NCI-H2029 (cell line): ENCODE results near the gene ABTB2.
"Not testable (repeated sequence)": the region's sequence is repeated elsewhere in the genome, so short reads cannot be mapped to it uniquely, and the experiment has no call there.

ENCODE experiments used
- DNase-seq: peaks from one replicate; lab custom pipeline; 2025; lab: John Stamatoyannopoulos, UW

The ABTB2 gene

DNA sequence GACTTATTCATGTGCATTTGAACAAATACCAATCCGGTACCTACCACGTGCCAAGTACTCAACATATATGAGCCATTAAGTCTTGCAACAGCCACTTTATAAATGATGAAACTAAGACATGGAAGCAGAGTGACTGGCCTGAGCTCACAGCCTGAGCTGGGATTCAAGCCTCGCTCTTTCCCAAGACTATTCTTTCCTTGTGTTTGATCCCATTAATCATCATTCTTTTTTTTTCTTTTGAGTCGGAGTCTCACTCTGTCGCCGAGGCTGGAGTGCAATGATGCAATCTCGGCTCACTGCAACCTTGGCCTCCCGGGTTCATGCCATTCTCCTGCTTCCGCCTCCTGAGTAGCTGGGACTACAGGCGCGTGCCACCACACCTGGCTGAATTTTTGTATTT, 119.3 kb downstream of the ABTB2 start:
- DNase-seq = no peak

GRCh38 chr11:34236572-34236971, 121.2 kb downstream of the ABTB2 start:
- DNase-seq = no peak

DNA sequence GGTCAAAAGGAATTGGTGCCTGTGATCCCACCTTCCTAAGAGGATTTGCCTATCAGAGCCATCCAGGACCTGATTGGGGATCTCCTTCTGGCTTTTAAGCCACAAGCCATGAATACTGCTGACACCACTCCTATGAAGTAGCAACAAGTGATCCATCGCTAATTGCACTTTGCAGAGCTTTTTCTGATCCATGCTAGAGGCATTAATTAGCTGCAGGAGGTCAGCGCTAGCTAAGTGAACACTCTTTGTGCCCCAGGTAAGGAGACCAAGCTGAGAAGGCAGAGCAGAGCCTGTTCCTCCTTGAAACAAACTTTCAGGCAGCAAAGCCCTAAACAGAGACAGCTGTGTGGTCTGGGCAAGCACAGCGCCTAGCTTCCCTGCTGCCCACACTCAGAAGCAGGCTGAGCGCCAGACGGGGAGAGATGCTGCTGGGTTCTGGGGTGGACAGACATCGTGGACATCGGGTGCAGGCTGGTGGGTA, 122.2 kb downstream of the ABTB2 start:
- DNase-seq = no peak

- DNase-seq = no peak
Observed at GRCh38 chr11:34235189-34235588, 122.6 kb downstream of the ABTB2 start.

GRCh38 chr11:34234086-34234740, 123.6 kb downstream of the ABTB2 start:
- DNase-seq = no peak

DNA sequence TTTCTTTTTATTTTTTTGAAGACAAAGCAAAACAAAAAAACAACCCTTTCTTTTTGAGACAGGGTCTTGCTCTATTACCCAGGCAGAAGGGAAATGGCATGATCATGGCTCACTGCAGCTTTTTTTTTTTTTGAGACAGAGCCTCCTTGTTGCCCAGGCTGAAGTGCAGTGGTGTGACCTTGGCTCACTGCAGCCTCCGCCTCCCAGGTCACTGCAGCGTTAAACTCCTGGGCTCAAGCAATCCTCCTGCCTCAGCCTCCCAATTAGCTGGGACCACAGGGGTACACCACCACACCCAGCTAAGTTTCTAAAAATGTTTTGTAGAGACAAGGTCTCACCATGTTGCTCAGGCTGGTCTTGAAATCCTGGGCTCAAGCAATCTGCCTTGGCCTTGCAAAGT, 124.6 kb downstream of the ABTB2 start:
- no peak for DNase-seq

DNA sequence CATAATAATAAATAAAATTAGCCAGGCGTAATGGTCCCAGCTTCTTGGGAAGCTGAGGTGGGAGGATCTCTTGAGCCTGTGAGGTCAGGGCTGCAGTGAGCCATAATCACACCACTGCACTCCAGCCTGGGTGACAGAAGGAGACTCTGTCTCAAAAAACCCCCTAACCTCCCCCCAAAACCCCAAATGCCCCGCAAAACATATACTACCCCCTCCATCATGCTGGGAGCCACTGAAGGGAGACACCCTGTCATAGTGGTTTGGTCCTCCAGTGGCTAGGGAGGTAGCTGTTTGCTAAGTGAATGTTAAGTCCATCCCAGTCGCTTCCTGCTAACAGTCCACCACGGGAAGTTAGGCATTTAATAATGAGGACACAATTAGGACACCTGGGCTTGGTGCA, 125.0 kb downstream of the ABTB2 start:
- no peak for DNase-seq

DNA sequence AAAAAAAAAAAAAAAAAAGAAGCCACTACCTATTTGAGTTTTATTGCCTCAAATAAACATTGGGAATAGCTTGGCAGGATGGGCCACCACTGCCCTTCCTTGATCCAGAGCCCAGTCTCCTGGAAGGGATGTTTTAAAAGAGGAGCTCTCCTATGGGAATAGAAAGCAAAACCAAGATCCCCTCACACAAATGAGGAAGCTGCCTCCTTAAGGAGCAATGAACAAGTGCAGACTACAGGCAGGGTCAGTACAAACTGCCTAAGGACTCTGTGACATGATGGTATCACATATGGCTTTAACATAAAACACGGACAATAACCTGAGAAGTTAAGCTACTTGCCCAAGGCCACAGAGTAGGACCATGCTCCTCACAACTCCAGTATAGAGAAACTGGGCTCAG, 131.6 kb downstream of the ABTB2 start:
- no peak for DNase-seq

- DNase-seq = no peak
Observed at GRCh38 chr11:34225091-34225490, 132.7 kb downstream of the ABTB2 start.

DNA sequence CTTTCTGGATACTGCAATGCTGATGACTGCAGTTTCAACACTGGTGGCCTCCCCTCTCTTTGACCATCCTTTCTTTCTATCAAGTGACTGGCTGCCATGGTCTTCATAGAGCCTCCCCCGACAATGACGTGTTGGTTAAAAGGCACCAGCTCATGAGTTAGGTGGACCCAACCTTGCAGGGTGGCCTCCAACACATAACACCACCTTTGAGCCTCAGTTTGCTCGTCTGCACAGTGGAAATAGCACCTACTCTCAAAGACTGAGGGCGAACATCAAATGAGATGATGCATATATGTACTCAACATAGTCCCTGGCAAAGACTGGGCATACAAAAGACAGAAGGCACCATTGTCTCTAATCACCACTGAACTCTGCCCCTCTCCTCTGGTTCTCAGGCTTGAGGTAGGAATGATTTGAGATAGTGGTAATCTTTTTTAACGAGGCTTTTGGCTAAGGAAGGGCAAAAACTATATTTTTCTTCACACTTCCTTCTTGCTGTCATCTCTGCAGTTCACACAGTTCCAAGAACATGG, 133.3 kb downstream of the ABTB2 start:
- no peak for DNase-seq

DNA sequence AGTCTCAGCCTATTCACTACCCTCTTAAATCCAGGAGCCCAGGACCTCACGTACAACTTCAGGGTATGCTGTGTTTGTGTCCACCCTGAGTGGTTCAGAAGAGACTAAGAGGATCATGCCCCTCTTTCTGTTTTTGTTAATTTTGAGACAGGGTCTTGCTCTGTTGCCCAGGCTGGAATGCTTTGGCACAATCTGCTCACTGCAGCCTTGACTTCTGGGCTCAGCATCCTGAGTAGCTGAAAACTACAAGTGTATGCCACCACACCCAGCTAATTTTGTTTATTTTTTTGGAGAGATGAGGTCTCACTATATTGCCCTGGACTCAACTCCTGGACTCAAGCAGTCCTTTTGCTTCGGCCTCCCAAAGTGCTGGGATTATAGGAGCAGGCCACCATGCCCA, 133.9 kb downstream of the ABTB2 start:
- no peak for DNase-seq

DNA sequence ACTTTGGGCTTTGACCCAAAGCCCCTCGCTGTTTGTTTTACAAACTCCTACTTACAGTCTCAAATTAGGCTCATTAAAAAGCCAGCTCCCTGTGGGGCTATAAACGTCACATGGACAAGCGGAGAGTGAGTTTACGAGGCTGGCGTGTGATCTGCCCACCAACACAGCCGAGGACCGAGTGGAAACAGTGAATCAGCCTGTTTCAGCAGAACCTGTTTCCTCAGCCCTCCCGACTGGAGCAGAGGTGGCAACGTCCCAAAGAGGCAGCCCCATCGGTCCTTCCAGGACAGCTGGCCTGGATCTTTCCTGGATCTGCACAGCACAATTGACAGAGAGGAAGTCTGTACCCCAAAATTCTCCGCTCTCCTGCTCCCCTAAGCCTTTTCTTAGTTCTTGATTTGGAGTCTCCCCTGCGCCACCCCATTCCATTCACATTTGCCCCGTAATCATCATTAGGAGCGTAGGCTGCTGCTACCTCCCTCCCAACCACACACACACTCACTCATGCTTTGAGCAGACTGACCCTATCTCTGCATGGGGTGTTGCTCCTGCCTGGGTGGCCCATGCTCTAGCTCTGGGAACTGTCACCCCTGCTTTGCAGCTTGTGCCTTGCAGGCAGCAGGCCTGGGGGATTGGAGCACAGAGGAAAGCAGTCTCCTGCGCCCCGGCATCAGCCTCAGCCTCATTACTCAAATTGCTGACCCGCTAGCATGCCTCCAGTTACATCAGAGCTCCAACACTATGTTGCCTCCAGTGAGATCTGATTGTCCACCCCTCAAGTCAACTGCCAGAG, 134.6 kb downstream of the ABTB2 start:
- DNase-seq = no peak

- no peak for DNase-seq
Observed at GRCh38 chr11:34222030-34222429, 135.8 kb downstream of the ABTB2 start.

- no peak for DNase-seq
Observed at GRCh38 chr11:34219941-34220370, 137.9 kb downstream of the ABTB2 start.

GRCh38 chr11:34219279-34219678, 138.5 kb downstream of the ABTB2 start:
- DNase-seq = no peak

DNA sequence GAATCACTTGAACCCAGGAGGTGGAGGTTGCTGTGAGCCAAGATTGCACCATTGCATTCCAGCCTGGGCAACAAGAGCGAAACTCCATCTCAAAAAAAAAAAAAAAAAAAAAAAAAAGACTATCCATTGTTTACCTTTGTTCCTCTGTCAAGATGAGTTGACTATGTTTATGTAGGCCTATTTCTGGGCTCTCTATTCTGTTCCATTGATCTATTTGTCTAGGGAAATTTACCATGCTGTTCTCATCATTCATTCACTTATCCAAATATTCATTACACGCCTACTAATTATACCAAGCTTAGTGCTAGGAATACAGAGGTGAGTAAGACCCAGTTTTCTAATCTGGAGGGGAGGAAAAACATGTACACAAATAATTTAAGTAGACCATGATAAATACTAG, 139.1 kb downstream of the ABTB2 start:
- DNase-seq = not testable (repeated sequence)

- no peak for DNase-seq
Observed at GRCh38 chr11:34218067-34218466, 139.7 kb downstream of the ABTB2 start.

- no peak for DNase-seq
Observed at GRCh38 chr11:34216706-34217105, 141.1 kb downstream of the ABTB2 start.

DNA sequence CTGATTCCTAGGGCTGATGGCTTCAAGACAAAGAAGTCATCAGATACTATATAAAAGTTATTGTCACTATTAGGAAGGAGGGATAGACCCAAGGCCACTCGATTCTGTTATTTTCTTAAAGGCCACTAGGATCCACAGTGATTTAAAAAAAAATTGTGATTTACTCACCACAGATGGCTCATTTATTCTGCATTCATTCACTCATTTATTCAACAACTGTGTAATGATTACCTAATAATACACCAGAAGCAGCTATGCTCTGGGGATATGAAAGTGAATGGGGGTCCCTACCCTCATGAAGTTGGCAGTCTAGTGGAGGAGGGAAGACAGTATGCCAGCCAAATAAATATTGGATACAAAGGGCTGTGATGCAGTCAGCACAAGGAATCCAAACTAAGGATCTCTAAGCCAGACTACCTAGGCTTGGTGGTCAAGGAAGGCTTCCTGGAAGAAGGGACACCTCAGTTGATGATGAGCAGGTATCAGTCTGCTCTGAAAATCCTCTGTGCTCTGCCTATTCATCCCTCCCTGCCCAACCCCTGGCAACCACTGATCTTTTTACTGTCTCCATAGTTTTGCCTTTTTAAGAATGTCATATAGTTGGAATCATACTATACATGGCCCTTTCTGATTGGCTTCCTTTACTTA, 141.9 kb downstream of the ABTB2 start:
- no peak for DNase-seq

DNA sequence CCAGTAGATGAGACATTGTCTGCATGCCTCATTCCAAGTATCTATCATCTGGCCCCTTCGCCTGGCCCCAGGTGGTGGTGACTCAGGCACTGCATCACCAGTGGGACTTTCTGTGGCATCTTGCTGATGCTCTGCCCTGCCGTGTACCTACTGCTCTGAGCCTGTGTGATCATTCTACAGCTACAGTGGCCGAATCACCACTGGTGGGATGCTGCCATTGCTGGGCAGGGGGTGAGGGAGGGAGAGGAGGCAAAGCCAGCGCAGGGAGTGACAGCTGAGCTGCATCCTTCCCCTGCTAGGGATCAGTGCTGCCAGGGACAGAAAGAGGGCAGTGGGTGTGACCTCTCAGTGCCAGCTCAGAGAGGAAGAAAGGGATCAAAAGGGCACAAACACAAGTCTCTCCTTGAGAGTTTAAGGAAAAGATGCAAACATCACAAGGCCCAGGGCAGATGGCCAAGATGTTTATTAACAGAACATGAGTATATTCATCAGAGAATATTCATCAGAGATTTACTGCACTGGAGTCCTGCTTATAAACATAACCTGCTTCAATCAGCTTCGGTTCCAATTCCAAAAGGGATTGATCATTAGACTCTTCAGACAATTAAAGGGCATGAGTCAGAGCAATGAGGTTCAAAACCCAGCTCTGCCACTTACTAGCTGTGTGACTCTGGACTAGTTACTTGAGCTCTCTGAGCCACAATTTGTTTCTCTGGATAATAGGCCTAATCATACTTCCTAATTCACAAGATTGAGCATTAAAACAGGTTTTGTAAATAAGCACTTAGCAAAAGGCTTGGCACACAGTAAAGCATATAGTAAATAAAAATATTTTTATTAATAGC, 142.6 kb downstream of the ABTB2 start:
- DNase-seq = no peak

GRCh38 chr11:34213366-34213765, 144.4 kb downstream of the ABTB2 start:
- DNase-seq = no peak

DNA sequence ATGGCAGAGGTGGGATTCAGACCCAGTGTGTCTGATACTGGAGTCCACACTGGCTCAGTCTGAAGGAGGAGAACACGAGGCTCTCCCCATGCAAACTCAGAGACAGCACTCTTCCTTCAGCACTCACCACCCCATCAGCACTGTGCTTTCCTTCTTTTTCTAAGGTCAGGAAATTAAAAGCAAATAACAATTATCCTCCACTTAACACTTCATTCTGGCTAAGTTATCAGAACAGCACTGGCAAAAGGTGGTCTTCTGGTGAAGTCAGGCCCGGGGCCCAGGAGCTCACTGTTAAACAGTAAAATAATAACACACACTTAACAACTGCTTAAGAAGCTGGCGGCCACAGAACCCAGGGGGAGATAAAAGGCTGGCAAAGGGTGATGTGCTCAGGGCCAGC, 145.2 kb downstream of the ABTB2 start:
- no peak for DNase-seq
